Measurements from ENCODE around the gene SLC46A1. TPM values are rescaled to one million over a fixed set of nuclear protein-coding genes. Genes with fewer than 3 reads are reported as not detected.

The SLC46A1 gene
- polyA plus RNA-seq, 3 donors: 1.5 to 6.3 (median 1.7) TPM

GRCh38 chr17:28357061-28357900 is 48.7 kb downstream of the SLC46A1 start, which contains the start of gene POLDIP2:
TSS of gene POLDIP2 (minus strand) at chr17:28357527. CDS start at chr17:28357448, 79 bp downstream.
- Histone ChIP-seq H3K79me2 (ENCODE audit: insufficient read depth, low read length) (peaks cover 29% of the 10 kb centered on the region), H3K9me3 (replicated peaks in 1 of 2; ENCODE audit: control insufficient read depth in 1 of 2, insufficient read depth in 1 of 2, low read length in 2 of 2) (no peaks in the 10 kb centered on the region), H3K27me3 (ENCODE audit: control insufficient read depth in 2 of 2, insufficient read depth in 2 of 2, low read length in 2 of 2) (no peaks in the 10 kb centered on the region), H3K9ac (ENCODE audit: insufficient read depth, low read length, poor library complexity, severe bottlenecking) (peak within 1 kb of the TSS; percentile 89), H3K27ac (ENCODE audit: low read depth in 1 of 2, low read length in 2 of 2) (peak within 1 kb of the TSS; percentile 70 to 92), H4K20me1 (ENCODE audit: insufficient read depth, low read length) (peaks cover 3% of the 10 kb centered on the region), H3K36me3 (replicated peaks in 1 of 2; ENCODE audit: control insufficient read depth in 1 of 2, insufficient read depth in 2 of 2, low read length in 2 of 2) (peaks cover 53 to 66% of the 10 kb centered on the region in 2 donors), H3K4me2 (replicated peaks; ENCODE audit: extremely low read depth, low read length, poor library complexity, severe bottlenecking) (peak within 1 kb of the TSS; percentile 93), H3K4me1 (ENCODE audit: control insufficient read depth in 1 of 2, insufficient read depth in 2 of 2, low read length in 2 of 2) (peaks cover 19 to 23% of the 10 kb centered on the region in 2 donors), H2AFZ (ENCODE audit: insufficient read depth, low read depth, low read length, poor library complexity, severe bottlenecking) (peak within 1 kb of the TSS; percentile 95), H3K4me3 (replicated peaks in 1 of 3; ENCODE audit: low read depth in 2 of 3, low read length in 3 of 3) (peak within 1 kb of the TSS; percentile 82 to 93 (median 88))
- TF ChIP-seq CTCF (IDR thresholded peaks at IDR 0.05): no peak
- under 1% methylated on average over 80 of the region's 80 CpGs for WGBS (ENCODE audit: insufficient coverage)
- no peaks in the 10 kb centered on the region for H3K9me3 Mint-ChIP-seq
- peak within 1 kb of the TSS; percentile 90 to 96 for H3K4me3 Mint-ChIP-seq
- peak within 1 kb of the TSS; percentile 90 to 99 (median 95) for H3K27ac Mint-ChIP-seq
- intact Hi-C loops (cut with micrococcal nuclease): loop anchor here (1.0 to 5.0 kb wide), 2 partner anchors 22 to 35 kb away; partner anchors contain the start of genes IFT20 (in 2 of the 2) and TNFAIP1 (in 2 of the 2)
- DNase-seq: peak; percentile 94 to 95 (median 94)
- peaks cover 20% of the 10 kb centered on the region for H3K4me1 Mint-ChIP-seq
- H3K27me3 Mint-ChIP-seq (ENCODE audit: low read depth in 3 of 3): no peaks in the 10 kb centered on the region
- H3K36me3 Mint-ChIP-seq: peaks cover 57 to 66% of the 10 kb centered on the region in 2 donors

- Mint-ChIP-seq H3K4me1 (no peaks in the 10 kb centered on the region), H3K4me3 (no peak overlapping the region), H3K36me3 (peaks cover 85 to 97% of the 10 kb centered on the region in 2 donors), H3K9me3 (no peaks in the 10 kb centered on the region), H3K27ac (no peak overlapping the region), H3K27me3 (ENCODE audit: low read depth in 3 of 3) (no peaks in the 10 kb centered on the region)
- Histone ChIP-seq H4K20me1 (ENCODE audit: insufficient read depth, low read length) (no peaks in the 10 kb centered on the region), H2AFZ (ENCODE audit: insufficient read depth, low read depth, low read length, poor library complexity, severe bottlenecking) (no peak overlapping the region), H3K27me3 (ENCODE audit: control insufficient read depth in 2 of 2, insufficient read depth in 2 of 2, low read length in 2 of 2) (no peaks in the 10 kb centered on the region), H3K4me2 (replicated peaks; ENCODE audit: extremely low read depth, low read length, poor library complexity, severe bottlenecking) (no peak overlapping the region), H3K36me3 (replicated peaks in 1 of 2; ENCODE audit: control insufficient read depth in 1 of 2, insufficient read depth in 2 of 2, low read length in 2 of 2) (peaks cover 85 to 98% of the 10 kb centered on the region in 2 donors), H3K27ac (ENCODE audit: low read depth in 1 of 2, low read length in 2 of 2) (no peak overlapping the region), H3K79me2 (ENCODE audit: insufficient read depth, low read length) (no peaks in the 10 kb centered on the region), H3K9ac (ENCODE audit: insufficient read depth, low read length, poor library complexity, severe bottlenecking) (no peak overlapping the region), H3K4me1 (ENCODE audit: control insufficient read depth in 1 of 2, insufficient read depth in 2 of 2, low read length in 2 of 2) (no peaks in the 10 kb centered on the region), H3K4me3 (replicated peaks in 1 of 3; ENCODE audit: low read depth in 2 of 3, low read length in 3 of 3) (no peak overlapping the region), H3K9me3 (replicated peaks in 1 of 2; ENCODE audit: control insufficient read depth in 1 of 2, insufficient read depth in 1 of 2, low read length in 2 of 2) (no peaks in the 10 kb centered on the region)
- DNase-seq: no peak
- intact Hi-C loops (cut with micrococcal nuclease): no loop called here
- no peak for TF ChIP-seq CTCF (IDR thresholded peaks at IDR 0.05)
- WGBS (ENCODE audit: insufficient coverage): 100% methylated on average over 5 of the region's 7 CpGs
These were observed 55.7 kb downstream of the SLC46A1 start for GRCh38 chr17:28350271-28350670.

Data from CD14-positive monocyte (primary cell).